HG02852 (cell line): ENCODE measurements around the gene BIRC5.

Source experiments
- ATAC-seq: cut with Tn5 transposase; IDR thresholded peaks from one replicate; pipeline ENCODE4 v1.9.1; 2021; ENCODE audit warnings: mild to moderate bottlenecking, moderate library complexity; ENCODE audit not compliant: unreplicated experiment

BIRC5 gene

DNA sequence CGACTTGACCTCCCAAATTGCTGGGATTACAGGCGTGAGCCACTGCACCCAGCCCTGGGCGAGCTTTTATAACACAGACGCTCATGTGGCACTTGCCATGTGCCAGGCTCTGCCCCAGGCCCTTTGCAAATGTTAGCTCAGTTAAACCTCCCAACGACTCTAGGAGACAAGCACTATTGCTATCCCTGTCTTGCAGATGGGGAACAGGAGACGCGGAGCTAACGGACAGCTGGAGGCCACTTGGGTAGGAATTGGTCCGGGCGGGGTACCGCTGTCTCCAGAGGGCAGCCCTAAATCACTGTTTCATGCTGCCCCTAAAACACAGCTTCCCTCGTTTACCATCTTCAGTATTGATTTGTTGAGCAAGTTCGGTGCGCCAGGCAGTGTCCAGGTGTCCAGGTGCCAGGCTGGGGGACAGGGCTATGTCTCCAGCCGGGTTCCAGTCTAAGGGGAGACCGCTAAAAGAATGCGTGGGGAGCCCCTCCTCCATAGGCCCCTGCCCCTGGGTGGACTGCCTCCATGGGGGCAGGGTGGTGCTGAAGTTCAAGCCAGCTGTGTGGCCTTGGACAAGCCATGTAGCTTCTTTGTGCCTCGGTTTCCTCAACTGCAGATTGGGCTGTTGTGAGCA, 41.1 kb downstream of the BIRC5 start:
- ATAC-seq, result no peak

- no peak for ATAC-seq
Observed at GRCh38 chr17:78255953-78256706, 42.1 kb downstream of the BIRC5 start.

GRCh38 chr17:78256707-78257591, 42.9 kb downstream of the BIRC5 start:
- no peak for ATAC-seq

- ATAC-seq, result no peak
Observed at GRCh38 chr17:78257810-78258322, 43.8 kb downstream of the BIRC5 start.

DNA sequence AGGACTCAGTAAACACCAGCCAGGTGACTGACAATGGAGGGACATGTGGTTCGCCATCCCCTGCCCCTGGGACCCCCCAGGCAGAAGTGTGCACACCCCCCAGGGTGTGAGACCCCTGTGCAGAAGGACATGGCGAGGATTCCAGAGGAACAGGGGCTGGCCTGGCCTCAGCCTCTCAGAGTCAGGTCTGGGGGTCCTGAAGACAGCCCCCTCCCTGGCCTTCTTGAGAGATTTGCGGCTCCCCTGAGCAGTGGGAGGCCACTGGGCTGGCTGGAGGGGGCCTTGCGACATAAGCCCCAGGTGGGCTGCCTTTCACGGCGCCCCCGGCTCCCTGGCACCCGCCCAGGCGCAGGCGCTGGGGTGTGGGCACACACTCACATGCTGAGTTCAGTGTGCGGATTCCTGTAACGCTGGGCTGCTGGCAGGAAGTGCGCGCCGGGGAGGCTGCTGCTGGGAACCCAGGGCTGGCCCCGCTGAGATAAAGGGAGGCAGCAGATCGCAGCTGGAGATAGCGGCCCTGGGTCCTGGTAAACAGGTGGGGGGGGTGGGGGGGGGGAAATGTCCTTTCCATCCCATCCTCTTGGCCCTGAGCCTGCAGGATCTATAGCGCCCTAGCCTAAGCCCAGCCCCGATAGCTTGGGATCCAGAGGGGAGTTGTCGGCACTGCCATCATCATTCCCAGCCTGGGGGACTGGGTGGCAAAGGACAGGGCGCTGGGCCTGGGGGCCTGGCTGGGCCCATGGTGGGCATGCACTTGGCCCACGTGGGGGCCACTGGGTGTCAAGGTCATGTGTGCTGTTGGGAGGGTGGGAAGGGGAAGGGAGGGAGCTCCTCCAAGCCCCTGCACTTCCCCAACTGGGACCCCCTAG, 44.5 kb downstream of the BIRC5 start:
- no peak for ATAC-seq

DNA sequence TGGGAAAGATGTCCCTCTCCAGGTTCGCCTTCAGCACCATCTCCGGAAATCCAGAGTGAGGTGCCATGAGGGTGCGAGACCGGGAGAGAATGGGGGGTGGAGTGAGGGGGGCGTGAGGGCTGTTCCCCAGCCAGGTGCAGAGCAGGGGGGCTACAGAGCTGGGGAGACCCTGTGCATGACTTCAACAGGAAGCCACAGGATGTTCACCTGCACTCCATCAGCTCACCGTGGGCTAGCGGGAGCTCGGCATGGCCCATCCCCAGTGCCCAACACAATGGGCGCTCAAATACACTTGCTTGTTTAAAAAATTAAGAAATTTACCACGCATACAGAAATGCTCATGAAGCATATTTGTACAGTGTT, 45.1 kb downstream of the BIRC5 start:
- ATAC-seq, result no peak

GRCh38 chr17:78263063-78263735, 49.1 kb downstream of the BIRC5 start:
- no peak for ATAC-seq

GRCh38 chr17:78263736-78264340, 49.8 kb downstream of the BIRC5 start:
- ATAC-seq, result no peak

GRCh38 chr17:78264590-78264989, 50.5 kb downstream of the BIRC5 start:
- ATAC-seq, result no peak

DNA sequence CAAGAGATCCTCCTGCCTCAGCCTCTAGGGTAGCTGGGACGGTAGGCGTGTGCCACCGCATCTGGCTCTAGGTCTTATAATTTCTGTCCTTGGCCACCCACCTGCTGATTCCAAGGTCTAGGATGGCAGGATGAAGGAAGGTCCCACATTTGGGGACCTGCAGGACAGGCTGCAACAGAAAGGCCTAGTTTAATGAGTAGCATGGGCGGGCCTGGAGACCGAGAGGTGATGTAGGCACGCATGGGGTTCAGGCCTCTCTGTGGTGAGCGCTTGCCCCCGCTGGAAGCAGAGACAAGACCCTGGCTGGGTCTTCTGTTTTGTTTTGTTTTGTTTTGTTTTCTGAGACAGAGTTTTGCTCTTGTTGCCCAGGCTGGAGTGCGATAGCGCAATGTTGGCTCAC, 51.1 kb downstream of the BIRC5 start:
- ATAC-seq, result no peak

DNA sequence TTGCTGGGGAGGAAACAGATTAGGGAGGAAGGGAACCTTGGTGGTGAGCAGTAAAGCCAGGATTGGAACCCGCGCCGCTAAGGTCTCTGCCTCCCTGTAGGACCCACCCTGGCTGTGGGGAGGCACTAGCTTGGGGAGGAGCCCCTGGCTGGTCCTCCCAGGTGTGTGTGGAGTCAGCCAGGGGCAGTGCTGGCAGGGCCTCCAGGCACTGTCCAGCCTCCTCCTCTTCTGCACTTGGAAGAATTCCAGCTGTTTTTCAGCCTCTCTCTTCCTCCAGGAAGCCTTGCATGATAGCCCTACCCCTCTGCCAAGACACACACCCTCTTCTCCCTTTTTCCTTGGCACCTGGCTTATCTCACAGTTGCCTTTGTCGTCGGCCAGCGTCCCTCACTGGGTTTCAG, 52.2 kb downstream of the BIRC5 start:
- no peak for ATAC-seq

- ATAC-seq, result no peak
Observed at GRCh38 chr17:78266771-78267170, 52.7 kb downstream of the BIRC5 start.

- no peak for ATAC-seq
Observed at GRCh38 chr17:78267253-78268073, 53.4 kb downstream of the BIRC5 start.

- ATAC-seq, result no peak
Observed at GRCh38 chr17:78268191-78268874, 54.3 kb downstream of the BIRC5 start.

DNA sequence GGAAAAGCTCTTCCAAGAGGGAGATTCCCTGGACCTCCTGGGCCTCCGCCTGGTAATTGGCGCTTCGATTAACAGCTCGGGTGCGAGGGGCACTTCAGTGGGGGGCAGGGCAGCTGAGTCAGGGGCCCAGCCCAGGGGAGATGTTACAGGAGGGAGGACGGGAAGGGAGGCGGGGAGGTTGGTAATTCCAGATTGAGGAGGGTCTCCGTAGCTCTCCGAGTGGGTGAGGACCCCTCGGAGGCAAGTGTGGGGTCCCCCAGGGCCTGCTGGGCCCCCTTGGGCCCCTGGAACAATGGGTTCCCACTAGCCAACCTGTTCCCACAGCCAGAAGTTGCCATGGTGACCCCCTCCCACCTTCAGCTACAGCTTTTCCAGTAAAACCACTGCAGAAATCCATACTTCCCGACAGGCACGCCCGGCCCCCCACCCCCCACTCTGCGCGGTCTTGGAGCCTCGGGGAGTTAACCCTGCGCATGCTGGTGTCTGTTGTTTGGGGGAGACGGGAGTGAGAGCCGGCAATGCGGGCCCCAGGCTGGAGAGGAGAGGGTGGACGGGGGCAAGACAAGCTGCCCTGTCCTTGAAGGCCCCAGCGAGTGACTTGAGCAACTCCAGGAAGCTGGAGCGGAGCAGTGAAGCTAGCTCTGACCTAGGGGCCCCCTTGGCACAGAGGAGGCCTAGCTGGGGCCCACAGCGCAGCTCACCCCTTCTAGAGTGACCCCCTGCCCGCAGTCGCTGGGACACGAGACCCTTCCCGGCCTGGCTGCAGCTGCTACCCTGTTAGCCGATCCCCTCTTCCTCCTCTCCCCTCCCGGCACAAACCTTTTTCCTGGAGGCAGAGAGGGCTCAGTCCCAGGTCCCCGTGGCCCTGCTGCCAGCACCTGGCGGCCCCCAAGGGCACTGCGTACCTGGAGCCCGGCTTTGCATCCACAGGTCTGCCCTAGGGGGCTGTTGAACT, 55.2 kb downstream of the BIRC5 start:
- ATAC-seq, result no peak

GRCh38 chr17:78269955-78270381, 55.9 kb downstream of the BIRC5 start:
- ATAC-seq, result no peak
